Stimulated activated naive CD4-positive, alpha-beta T cell treated with Interleukin-2 at 50 U/mL for 16 hours (primary cell): ENCODE data around the gene ACE.
A peak's percentile ranks its signal among the peaks of the same experiment; 100 is the strongest.

ENCODE experiments used
- DNase-seq: peaks from one replicate; lab custom pipeline; 2025; lab: John Stamatoyannopoulos, UW

The ACE gene

DNA sequence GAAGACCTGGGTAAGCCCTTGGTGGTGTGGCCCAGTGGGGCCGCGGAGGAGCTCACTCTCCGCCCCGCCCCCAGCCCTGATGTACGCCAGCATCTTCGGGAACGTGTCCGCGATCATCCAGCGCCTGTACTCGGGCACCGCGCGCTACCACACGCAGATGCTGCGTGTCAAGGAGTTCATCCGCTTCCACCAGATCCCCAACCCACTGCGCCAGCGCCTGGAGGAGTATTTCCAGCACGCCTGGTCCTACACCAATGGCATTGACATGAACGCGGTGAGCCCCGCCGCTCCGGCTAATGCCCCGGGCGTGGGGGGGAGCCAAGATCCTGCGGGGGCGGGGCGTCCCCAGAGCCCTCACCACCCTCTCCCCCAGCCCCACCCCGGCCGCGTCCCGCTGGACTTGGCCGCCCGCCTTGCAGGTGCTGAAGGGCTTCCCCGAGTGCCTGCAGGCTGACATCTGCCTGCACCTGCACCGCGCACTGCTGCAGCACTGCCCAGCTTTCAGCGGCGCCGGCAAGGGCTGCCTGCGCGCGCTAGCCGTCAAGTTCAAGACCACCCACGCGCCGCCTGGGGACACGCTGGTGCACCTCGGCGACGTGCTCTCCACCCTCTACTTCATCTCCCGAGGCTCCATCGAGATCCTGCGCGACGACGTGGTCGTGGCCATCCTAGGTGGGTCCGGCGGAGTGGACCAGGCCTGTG lies 61.3 kb downstream of the ACE start:
- DNase-seq = peak; percentile 10

DNA sequence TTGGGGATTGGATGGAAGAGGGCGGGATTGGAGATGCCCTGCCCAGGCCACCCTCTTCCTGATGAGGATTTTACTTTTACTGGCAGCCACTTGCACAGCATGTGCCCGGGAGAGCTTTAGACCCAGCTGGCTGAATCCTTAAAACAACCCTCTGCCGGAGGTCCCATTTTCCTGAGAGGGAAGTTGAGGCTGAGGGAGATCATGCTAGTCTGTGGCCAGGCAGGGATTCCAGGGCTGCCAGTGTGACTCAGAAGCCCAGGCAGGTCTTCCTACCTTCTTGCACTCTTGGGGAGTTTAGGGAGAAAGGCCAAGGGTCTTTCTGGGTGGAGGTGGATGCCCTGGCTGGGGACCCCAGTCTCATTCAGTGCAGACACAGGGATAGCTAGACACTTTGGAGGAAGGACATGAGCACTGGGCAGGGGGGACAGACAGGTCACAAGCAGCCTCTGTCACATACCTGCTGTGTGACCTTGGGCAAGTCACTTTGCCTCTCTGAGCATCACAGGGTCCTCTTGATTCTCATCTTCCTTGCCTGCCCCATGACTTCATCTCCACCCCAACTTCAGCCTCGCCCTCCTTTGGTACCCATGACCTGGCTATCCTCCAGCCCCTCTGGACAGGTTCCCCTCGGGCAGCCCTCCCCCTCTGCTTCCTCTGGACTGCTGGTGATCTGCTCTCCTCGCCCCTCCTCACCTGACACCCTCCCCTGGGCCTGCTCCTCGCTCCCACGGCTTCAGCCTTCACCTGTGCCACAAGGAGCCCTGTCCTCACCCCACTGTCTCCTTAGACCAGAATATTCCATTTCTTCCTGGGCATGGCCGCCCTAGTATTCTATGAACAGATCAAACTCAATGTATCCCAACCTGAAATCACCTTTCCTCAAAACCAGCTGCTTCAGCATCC lies 62.1 kb downstream of the ACE start:
- no peak for DNase-seq

DNA sequence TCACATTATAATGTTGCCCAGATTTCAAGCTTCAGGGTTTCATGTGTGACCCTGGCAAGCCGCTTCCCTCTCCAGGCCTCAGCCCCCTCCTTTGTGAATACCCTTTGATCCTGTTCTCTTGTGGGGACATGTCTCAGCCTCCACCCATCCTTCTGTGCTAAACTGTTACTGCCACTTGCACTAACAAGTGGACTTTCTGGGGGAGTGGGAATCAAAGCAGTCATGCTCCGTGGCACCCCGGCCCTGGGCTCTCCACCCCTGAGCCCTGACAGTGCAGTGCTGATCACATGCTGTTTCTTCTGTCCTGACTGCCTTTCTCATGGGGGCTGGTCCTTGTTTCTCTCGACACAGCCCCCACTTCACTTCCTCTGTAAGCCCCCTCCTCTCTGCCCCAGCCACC lies 63.7 kb downstream of the ACE start:
- DNase-seq = no peak

DNA sequence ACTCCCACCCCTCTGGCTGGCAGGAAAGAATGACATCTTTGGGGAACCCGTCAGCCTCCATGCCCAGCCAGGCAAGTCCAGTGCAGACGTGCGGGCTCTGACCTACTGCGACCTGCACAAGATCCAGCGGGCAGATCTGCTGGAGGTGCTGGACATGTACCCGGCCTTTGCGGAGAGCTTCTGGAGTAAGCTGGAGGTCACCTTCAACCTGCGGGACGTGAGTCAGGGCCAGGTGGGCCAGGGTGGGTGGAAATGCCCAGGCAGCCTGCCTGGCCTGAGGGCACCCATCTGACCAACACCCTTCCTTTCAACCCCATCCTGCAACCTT lies 65.3 kb downstream of the ACE start:
- no peak for DNase-seq

DNA sequence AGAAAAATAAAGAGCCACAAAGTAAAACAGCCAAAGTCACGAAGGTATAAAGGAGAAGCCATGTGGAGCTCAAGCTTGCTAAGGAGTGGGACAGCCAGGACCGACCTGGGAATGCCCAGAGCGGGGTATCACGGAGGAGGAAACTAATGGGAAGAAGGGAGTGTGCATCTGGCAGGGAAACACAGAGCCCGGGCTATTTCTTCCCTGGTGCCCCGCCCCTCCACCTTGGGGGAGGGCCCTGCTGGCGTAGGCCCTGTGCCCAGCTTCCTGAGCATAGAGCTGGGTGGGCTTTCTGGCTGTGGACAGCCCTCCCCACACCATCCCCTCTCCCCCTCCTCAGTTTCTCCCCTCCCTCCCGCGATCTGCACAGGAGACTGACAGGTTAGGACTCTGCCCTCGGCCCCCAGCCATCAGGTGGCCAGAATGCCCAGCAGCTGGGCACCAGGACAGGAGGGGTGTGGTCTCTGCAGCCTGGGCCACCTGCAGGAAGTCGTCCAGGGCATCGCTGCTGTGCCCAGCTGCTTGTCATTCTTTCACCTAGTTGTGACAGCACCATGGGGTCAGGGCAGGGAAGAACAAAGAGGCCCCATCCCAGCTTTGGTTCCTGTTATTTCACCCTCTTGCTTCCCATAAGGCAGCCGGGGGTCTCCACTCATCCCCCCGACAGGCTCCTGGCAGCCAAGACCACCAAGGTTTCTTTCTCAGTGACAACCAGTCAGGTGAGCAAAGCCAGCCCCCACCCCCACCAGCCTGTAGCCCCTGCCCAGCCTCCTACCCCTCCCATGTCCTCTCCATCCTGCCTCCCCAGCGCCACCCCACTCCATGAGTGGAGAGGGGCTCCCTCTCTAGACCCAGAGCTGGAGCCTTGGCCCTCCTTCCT lies 66.3 kb downstream of the ACE start:
- DNase-seq = no peak

DNA sequence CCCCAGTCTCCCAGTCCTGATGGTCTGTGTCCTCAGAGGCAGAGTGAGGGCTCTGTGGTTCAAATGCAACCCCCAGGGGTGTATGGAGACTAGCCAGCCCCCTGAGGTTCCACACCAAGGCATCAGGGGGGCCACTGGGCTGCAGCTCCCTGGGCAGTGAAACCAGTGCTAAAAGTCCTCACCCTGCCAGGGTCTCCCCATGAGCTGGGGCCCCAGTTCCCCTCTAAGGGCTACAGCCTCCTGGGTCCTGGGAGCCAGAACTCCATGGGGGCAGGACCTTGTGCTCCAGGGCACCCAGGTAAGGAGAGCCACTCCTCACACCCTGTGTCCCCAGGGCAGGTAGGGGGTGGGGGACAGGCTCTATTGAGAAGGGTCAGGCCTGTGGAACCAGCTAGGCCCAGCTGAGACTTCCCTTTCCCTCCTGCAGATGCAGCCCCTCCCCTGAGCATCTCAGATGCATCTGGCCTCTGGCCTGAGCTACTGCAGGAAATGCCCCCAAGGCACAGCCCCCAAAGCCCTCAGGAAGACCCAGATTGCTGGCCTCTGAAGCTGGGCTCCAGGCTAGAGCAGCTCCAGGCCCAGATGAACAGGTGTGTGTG lies 67.1 kb downstream of the ACE start:
- DNase-seq = no peak

DNA sequence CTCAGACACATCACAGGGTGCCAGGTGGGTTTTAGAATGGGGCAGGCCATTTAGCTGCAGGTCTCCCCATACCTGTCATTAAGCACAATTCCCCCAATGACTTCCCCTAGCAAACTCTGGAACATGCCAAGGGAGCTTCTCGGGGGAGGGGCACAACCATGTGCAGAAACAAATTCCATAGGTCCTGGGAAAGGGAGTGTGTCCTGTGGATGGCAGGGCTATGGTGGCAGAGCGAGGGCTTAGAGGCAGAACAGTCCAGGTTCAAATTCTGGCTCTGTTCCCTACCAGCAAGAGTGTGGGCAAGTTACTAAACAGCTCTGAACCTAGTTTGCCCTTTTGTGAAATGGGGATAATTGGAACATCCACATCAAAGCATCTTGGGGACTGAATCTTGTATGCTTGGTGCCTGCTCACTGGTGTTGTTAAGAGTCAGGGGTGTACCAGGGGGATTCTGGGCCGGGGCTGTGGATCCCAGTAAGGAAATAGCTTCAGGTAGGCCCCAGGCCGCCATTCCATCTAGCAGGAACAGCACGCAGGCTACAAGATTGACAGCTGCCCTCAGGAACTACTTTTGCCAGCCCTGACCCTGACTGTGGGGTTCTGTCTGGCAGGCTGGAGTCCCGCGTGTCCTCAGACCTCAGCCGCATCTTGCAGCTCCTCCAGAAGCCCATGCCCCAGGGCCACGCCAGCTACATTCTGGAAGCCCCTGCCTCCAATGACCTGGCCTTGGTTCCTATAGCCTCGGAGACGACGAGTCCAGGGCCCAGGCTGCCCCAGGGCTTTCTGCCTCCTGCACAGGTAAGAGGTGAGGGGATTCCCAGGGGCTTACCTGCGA lies 67.8 kb downstream of the ACE start:
- DNase-seq = no peak

DNA sequence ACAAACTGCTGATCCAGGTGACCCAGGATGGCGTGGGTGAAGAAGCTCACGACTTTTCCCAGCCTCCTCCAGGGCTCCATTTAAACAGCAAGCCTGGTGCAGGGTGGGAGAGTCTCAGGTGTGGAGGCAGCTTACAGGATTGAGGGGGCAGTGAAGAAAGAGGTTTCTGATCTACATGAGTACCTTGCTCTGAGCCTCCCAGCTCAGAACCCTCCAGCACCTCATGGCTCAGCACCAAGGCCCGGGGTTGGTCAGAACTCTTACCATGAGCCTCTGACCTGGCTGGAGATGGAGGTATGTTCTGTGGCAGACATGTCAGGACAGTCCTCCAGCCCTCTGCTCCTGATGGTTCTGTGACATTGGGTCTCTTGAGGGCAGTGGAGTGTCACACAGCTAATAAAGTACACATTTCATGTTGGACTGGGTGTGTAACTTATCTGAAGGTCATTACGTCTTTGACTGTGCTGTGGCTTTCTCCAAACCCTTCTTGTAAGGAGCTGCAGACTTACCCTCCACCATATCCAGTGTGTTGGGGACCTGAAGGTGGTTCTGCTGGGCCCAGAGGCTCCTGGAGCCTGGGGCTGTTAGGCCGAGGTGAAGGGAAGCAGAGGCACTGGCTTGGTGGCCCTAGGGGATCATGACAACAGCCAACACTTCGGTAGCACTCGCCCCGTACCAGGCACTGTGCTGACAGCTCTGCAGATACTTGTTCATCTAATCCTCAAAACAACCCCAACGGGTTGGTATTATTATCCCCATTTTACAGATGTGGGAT lies 69.6 kb downstream of the ACE start:
- DNase-seq = no peak

DNA sequence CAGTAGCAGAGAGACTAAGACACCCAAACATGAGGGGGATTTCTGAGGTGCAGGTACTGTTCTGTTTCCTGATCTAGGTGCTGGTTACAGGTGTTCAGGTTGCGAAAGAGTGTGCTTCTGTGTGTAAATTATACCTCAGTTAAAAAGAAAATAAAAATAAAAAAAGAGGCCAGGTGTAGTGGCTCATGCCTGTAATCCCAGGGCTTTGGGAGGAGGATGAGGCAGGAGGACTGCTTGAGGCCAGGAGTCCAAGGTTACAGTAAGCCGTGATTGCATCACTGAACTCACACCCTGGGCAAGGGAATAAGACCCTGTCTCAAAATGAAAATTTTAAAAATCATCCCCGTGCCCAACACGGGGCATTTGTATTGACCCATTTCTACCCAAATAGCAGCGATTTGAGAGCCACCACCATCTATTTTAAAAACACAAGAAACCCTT lies 70.2 kb downstream of the ACE start:
- no peak for DNase-seq
